GM23248 (cell line): ENCODE results near the gene CCL17. TPM values are rescaled to one million over a fixed set of nuclear protein-coding genes. Genes with fewer than 3 reads are reported as not detected.

Experiments used
- DNase-seq: peaks from one replicate; pipeline ENCODE4 v3.0.0-alpha.2; 2015
- H2AFZ ChIP-seq: fragments of 200-600 bp; sonication (generic); 2 replicates; pipeline ENCODE4 v1.6.1; 2016; ENCODE audit warnings: antibody characterized with exemption
- H3F3A ChIP-seq: fragments of 200-600 bp; sonication (generic); 2 replicates; pipeline ENCODE4 v1.6.1; 2016; ENCODE audit warnings: mild to moderate bottlenecking, antibody characterized with exemption, mixed run types; ENCODE audit not compliant: insufficient read depth
- H3K27ac ChIP-seq: fragments of 200-600 bp; sonication (generic); 2 replicates; pipeline ENCODE4 v1.5.1; 2016; ENCODE audit warnings: mild to moderate bottlenecking
- H3K27me3 ChIP-seq: fragments of 200-600 bp; sonication (generic); replicated peaks from 2 replicates; pipeline ENCODE4 v1.6.1; 2016; ENCODE audit warnings: mild to moderate bottlenecking; ENCODE audit not compliant: insufficient read depth
- H3K36me3 ChIP-seq: fragments of 200-600 bp; sonication (generic); 2 replicates; pipeline ENCODE4 v1.6.1; 2016; ENCODE audit warnings: low read depth, mild to moderate bottlenecking
- H3K4me1 ChIP-seq: fragments of 200-600 bp; sonication (generic); 2 replicates; pipeline ENCODE4 v1.6.1; 2016; ENCODE audit warnings: mild to moderate bottlenecking; ENCODE audit not compliant: insufficient read depth
- H3K4me2 ChIP-seq: fragments of 200-600 bp; sonication (generic); one replicate; pipeline ENCODE4 v1.6.1; 2016; ENCODE audit warnings: mild to moderate bottlenecking; ENCODE audit not compliant: unreplicated experiment
- H3K4me3 ChIP-seq: fragments of 200-600 bp; sonication (generic); 2 replicates; pipeline ENCODE4 v1.5.1; 2016; ENCODE audit warnings: mild to moderate bottlenecking
- H3K79me2 ChIP-seq: fragments of 200-600 bp; sonication (generic); 2 replicates; pipeline ENCODE4 v1.6.1; 2016; ENCODE audit warnings: mild to moderate bottlenecking; ENCODE audit not compliant: insufficient read depth
- H3K9ac ChIP-seq: fragments of 200-600 bp; sonication (generic); 2 replicates; pipeline ENCODE4 v1.6.1; 2016; ENCODE audit warnings: mild to moderate bottlenecking
- H3K9me2 ChIP-seq: fragments of 200-600 bp; sonication (generic); 2 replicates; pipeline ENCODE4 v1.6.1; 2016; ENCODE audit warnings: mixed run types, mild to moderate bottlenecking, moderate library complexity; ENCODE audit not compliant: insufficient read depth
- H3K9me3 ChIP-seq: fragments of 200-600 bp; sonication (generic); one replicate; pipeline ENCODE4 v1.6.1; 2017; ENCODE audit warnings: low read depth
- H4K20me1 ChIP-seq: fragments of 200-600 bp; sonication (generic); 2 replicates; pipeline ENCODE4 v1.6.0; 2016; ENCODE audit not compliant: insufficient read depth
- EZH2 ChIP-seq: fragments of 200-600 bp; sonication (generic); IDR thresholded peaks from 2 replicates; pipeline ENCODE4 v1.6.1; 2018; ENCODE audit warnings: antibody characterized with exemption, mild to moderate bottlenecking; ENCODE audit not compliant: insufficient read depth, poor library complexity, severe bottlenecking
- EZH2phosphoT487 ChIP-seq: fragments of 200-600 bp; sonication (generic); IDR thresholded peaks from 2 replicates; pipeline ENCODE4 v1.6.1; 2018; ENCODE audit warnings: antibody characterized with exemption, moderate library complexity, mild to moderate bottlenecking, low read depth; ENCODE audit not compliant: insufficient read depth
- WGBS, 2 experiments: methylation state at CpG; one replicate each; pipeline ENCODE4 v1.1.6; 2015 to 2017; ENCODE audit warnings: low lambda C conversion rate in 2 of 2, low coverage in 1 of 2; ENCODE audit errors: missing lambda C conversion rate in 2 of 2; 5-methylcytosine and 5-hydroxymethylcytosine counted together
- in situ Hi-C: fragments of 300-500 bp; cut with MboI; formaldehyde crosslinking; loops from 2 replicates; pipeline ENCODE4 v1.15.0; 2020
- polyA plus RNA-seq: library from polyadenylated mRNA; unstranded; fragments of >200 nt; fragmentation: Nextera tagmentation; extraction: Ambion mirVana; gene quantifications from 2 replicates; pipeline ENCODE4 v1.2.1, GENCODE V29; 2016
- total RNA-seq: library from RNA; depleted of rRNA; stranded (reverse); fragments of >200 nt; shearing (Covaris generic); gene quantifications from 2 replicates; pipeline ENCODE4 v1.2.3, GENCODE V29; 2014

The CCL17 gene
- total and polyA plus RNA-seq, 2 experiments from 2014 or later = not detected

GRCh38 chr16:57358086-57358420 lies 46.5 kb upstream of the CCL17 start:
- Histone ChIP-seq H3K4me3 (no peak overlapping the region), H3K4me2 (no peak overlapping the region), H2AFZ (no peak overlapping the region), H3F3A (no peaks in the 10 kb centered on the region), H3K9me3 (no peaks in the 10 kb centered on the region), H3K4me1 (no peaks in the 10 kb centered on the region), H3K27me3 (peaks cover 9% of the 10 kb centered on the region; the same call in 1 of the 2 replicates), H3K9ac (no peak overlapping the region), H3K27ac (no peak overlapping the region), H4K20me1 (no peaks in the 10 kb centered on the region), H3K9me2 (no peaks in the 10 kb centered on the region), H3K36me3 (no peaks in the 10 kb centered on the region), H3K79me2 (no peaks in the 10 kb centered on the region)
- WGBS, 2 experiments = 55 to 62% methylated on average over 7 of the region's 7 CpGs
- no peak for DNase-seq
- no peak for TF ChIP-seq EZH2
- TF ChIP-seq EZH2phosphoT487 = no peak
- in situ Hi-C loops = no loop called here

- H3K27me3 ChIP-seq = peaks cover 14% of the 10 kb centered on the region; the same call in 1 of the 2 replicates
- H3K79me2 ChIP-seq = no peaks in the 10 kb centered on the region
- no peak within 1 kb of the TSS for H2AFZ ChIP-seq
- H3K9ac ChIP-seq = no peak within 1 kb of the TSS
- no peaks in the 10 kb centered on the region for H3K4me1 ChIP-seq
- no peak for DNase-seq
- no peak within 1 kb of the TSS for H3K4me3 ChIP-seq
- no peaks in the 10 kb centered on the region for H3K9me2 ChIP-seq
- no peaks in the 10 kb centered on the region for H3K9me3 ChIP-seq
- no peaks in the 10 kb centered on the region for H4K20me1 ChIP-seq
- no peaks in the 10 kb centered on the region for H3K36me3 ChIP-seq
- no peaks in the 10 kb centered on the region for H3F3A ChIP-seq
- H3K4me2 ChIP-seq = no peak within 1 kb of the TSS
- no peak within 1 kb of the TSS for H3K27ac ChIP-seq
- in situ Hi-C loops = no loop called here
- 81 to 85% methylated on average over 9 of the region's 9 CpGs for WGBS, 2 experiments
- TF ChIP-seq EZH2phosphoT487 (no peak), EZH2 (no peak)
Measured at GRCh38 chr16:57358527-57359095, 46.0 kb upstream of the CCL17 start, which contains the start of gene CCL22. Gene CCL22 (plus strand): TSS chr16:57358783. CDS start chr16:57358817, 34 bp downstream.

GRCh38 chr16:57360321-57360935 lies 44.1 kb upstream of the CCL17 start:
- no peak overlapping the region for H2AFZ ChIP-seq
- H3K4me3 ChIP-seq = no peak overlapping the region
- no peak overlapping the region for H3K27ac ChIP-seq
- 78 to 85% methylated on average over 15 to 16 of the region's 16 CpGs for WGBS, 2 experiments
- no peak for DNase-seq
- H3K27me3 ChIP-seq = peaks cover 25% of the 10 kb centered on the region; the same call in 1 of the 2 replicates
- H3K4me1 ChIP-seq = no peaks in the 10 kb centered on the region
- H3K4me2 ChIP-seq = no peak overlapping the region
- no peaks in the 10 kb centered on the region for H3K9me2 ChIP-seq
- H3K79me2 ChIP-seq = no peaks in the 10 kb centered on the region
- TF ChIP-seq EZH2 = no peak
- no peak for TF ChIP-seq EZH2phosphoT487
- H4K20me1 ChIP-seq = no peaks in the 10 kb centered on the region
- no peak overlapping the region for H3K9ac ChIP-seq
- no peaks in the 10 kb centered on the region for H3K9me3 ChIP-seq
- in situ Hi-C loops = no loop called here
- no peaks in the 10 kb centered on the region for H3F3A ChIP-seq
- no peaks in the 10 kb centered on the region for H3K36me3 ChIP-seq

GRCh38 chr16:57361404-57361803 lies 43.2 kb upstream of the CCL17 start:
- no peak overlapping the region for H3K27ac ChIP-seq
- H3K79me2 ChIP-seq = no peaks in the 10 kb centered on the region
- no peaks in the 10 kb centered on the region for H3K36me3 ChIP-seq
- H3K9ac ChIP-seq = no peak overlapping the region
- no peaks in the 10 kb centered on the region for H3F3A ChIP-seq
- H3K9me2 ChIP-seq = no peaks in the 10 kb centered on the region
- no peak overlapping the region for H3K4me3 ChIP-seq
- no peak for TF ChIP-seq EZH2
- no peak for TF ChIP-seq EZH2phosphoT487
- in situ Hi-C loops = no loop called here
- H3K27me3 ChIP-seq = peaks cover 26% of the 10 kb centered on the region; the same call in 1 of the 2 replicates
- no peaks in the 10 kb centered on the region for H4K20me1 ChIP-seq
- H3K4me2 ChIP-seq = no peak overlapping the region
- H3K4me1 ChIP-seq = no peaks in the 10 kb centered on the region
- WGBS, 2 experiments = 65 to 74% methylated on average over 4 of the region's 4 CpGs
- no peaks in the 10 kb centered on the region for H3K9me3 ChIP-seq
- no peak overlapping the region for H2AFZ ChIP-seq
- DNase-seq = no peak
